ENCODE data around the gene STK33. TPM values are rescaled to one million over a fixed set of nuclear protein-coding genes. Genes with fewer than 3 reads are reported as not detected.

STK33 gene
- total RNA-seq, 2 donors from 2014 or later: 22.7 to 26.8 TPM

- H3K27me3 ChIP-seq (ENCODE audit: control insufficient read depth, insufficient read depth, low read length, poor library complexity, severe bottlenecking): no peaks in the 10 kb centered on the region
- no peak overlapping the region for H3K27ac ChIP-seq (ENCODE audit: low read depth, low read length)
- Mint-ChIP-seq H3K36me3 (ENCODE audit: low read depth) (no peaks in the 10 kb centered on the region), H3K4me3 (no peak overlapping the region), H3K9me3 (no peaks in the 10 kb centered on the region), H3K4me1 (no peaks in the 10 kb centered on the region), H3K27me3 (ENCODE audit: insufficient read depth) (peaks cover 4% of the 10 kb centered on the region), H3K27ac (no peak overlapping the region)
- 71 to 89% methylated on average over 4 to 8 of the region's 8 CpGs for WGBS, 2 experiments (ENCODE audit: insufficient coverage in 1 of 2, insufficient read length in 1 of 2)
- no peaks in the 10 kb centered on the region for H3K4me1 ChIP-seq (ENCODE audit: control insufficient read depth, insufficient read depth, low read length)
- H3K36me3 ChIP-seq (ENCODE audit: control insufficient read depth, insufficient read depth, low read length): no peaks in the 10 kb centered on the region
- no peaks in the 10 kb centered on the region for H3K9me3 ChIP-seq (ENCODE audit: control insufficient read depth, low read length)
- no peak overlapping the region for H3K4me3 ChIP-seq (ENCODE audit: low read length)
- DNase-seq: no peak
- TF ChIP-seq CTCF (conservative IDR thresholded peaks at IDR 0.05): no peak
- no peak overlapping the region for H3K9ac ChIP-seq (ENCODE audit: extremely low read depth, low read length, poor library complexity, severe bottlenecking)
Observed at GRCh38 chr11:8351223-8351622, 242.8 kb downstream of the STK33 start.

- no peak overlapping the region for H3K27ac Mint-ChIP-seq
- Histone ChIP-seq H3K27me3 (ENCODE audit: control insufficient read depth, insufficient read depth, low read length, poor library complexity, severe bottlenecking) (no peaks in the 10 kb centered on the region), H3K27ac (ENCODE audit: low read depth, low read length) (no peak overlapping the region), H3K4me1 (ENCODE audit: control insufficient read depth, insufficient read depth, low read length) (no peaks in the 10 kb centered on the region), H3K36me3 (ENCODE audit: control insufficient read depth, insufficient read depth, low read length) (no peaks in the 10 kb centered on the region), H3K4me3 (ENCODE audit: low read length) (no peak overlapping the region), H3K9ac (ENCODE audit: extremely low read depth, low read length, poor library complexity, severe bottlenecking) (no peak overlapping the region), H3K9me3 (ENCODE audit: control insufficient read depth, low read length) (no peaks in the 10 kb centered on the region)
- TF ChIP-seq CTCF (conservative IDR thresholded peaks at IDR 0.05): no peak
- peaks cover 4% of the 10 kb centered on the region for H3K27me3 Mint-ChIP-seq (ENCODE audit: insufficient read depth)
- 84 to 100% methylated on average over 2 of the region's 2 CpGs for WGBS, 2 experiments (ENCODE audit: insufficient coverage in 1 of 2, insufficient read length in 1 of 2)
- no peaks in the 10 kb centered on the region for H3K4me1 Mint-ChIP-seq
- no peaks in the 10 kb centered on the region for H3K36me3 Mint-ChIP-seq (ENCODE audit: low read depth)
- no peak overlapping the region for H3K4me3 Mint-ChIP-seq
- DNase-seq: no peak
- no peaks in the 10 kb centered on the region for H3K9me3 Mint-ChIP-seq
Observed at GRCh38 chr11:8347978-8348377, 246.1 kb downstream of the STK33 start.

GRCh38 chr11:8346157-8346755 lies 247.8 kb downstream of the STK33 start:
- H3K4me3 Mint-ChIP-seq: no peak overlapping the region
- Histone ChIP-seq H3K36me3 (ENCODE audit: control insufficient read depth, insufficient read depth, low read length) (no peaks in the 10 kb centered on the region), H3K4me3 (ENCODE audit: low read length) (no peak overlapping the region), H3K9me3 (ENCODE audit: control insufficient read depth, low read length) (no peaks in the 10 kb centered on the region), H3K27ac (ENCODE audit: low read depth, low read length) (no peak overlapping the region), H3K9ac (ENCODE audit: extremely low read depth, low read length, poor library complexity, severe bottlenecking) (no peak overlapping the region), H3K27me3 (ENCODE audit: control insufficient read depth, insufficient read depth, low read length, poor library complexity, severe bottlenecking) (no peaks in the 10 kb centered on the region), H3K4me1 (ENCODE audit: control insufficient read depth, insufficient read depth, low read length) (no peaks in the 10 kb centered on the region)
- DNase-seq: no peak
- H3K4me1 Mint-ChIP-seq: peaks cover 7% of the 10 kb centered on the region
- no peaks in the 10 kb centered on the region for H3K9me3 Mint-ChIP-seq
- peaks cover 4% of the 10 kb centered on the region for H3K27me3 Mint-ChIP-seq (ENCODE audit: insufficient read depth)
- no peaks in the 10 kb centered on the region for H3K36me3 Mint-ChIP-seq (ENCODE audit: low read depth)
- no peak overlapping the region for H3K27ac Mint-ChIP-seq
- no peak for TF ChIP-seq CTCF (conservative IDR thresholded peaks at IDR 0.05)
- 93 to 95% methylated on average over 8 to 16 of the region's 16 CpGs for WGBS, 2 experiments (ENCODE audit: insufficient coverage in 1 of 2, insufficient read length in 1 of 2)

Data from endodermal cell (in vitro differentiated cells).